ENCODE measurements around the gene NEK10. TPM values are rescaled to one million over a fixed set of nuclear protein-coding genes. Genes with fewer than 3 reads are reported as not detected.
"Not testable (repeated sequence)": the region's sequence is repeated elsewhere in the genome, so short reads cannot be mapped to it uniquely, and the experiment has no call there.

NEK10 gene
- total RNA-seq: 10 to 100 TPM in 1 of 7 donors, 1 to 10 TPM in 5, under 1 TPM in 1; 0.91 to 33.4 (median 1.6) TPM
- polyA plus RNA-seq: under 1 TPM; 0.41 to 0.92 TPM
- long read RNA-seq, donor 1, partial matches to known transcripts: 0 of 1 reads
- long read RNA-seq, donor 1, other reads (novel, unspliced or antisense): 1 of 1 reads
- long read RNA-seq, donor 2: 0 reads
- long read RNA-seq, donor 3, partial matches to known transcripts: 0 of 3 reads
- long read RNA-seq, donor 3, other reads (novel, unspliced or antisense): 3 of 3 reads

GRCh38 chr3:27368831-27369607 is at the start of gene NEK10:
NEK10 (minus strand) TSS chr3:27369383; CDS start chr3:27352882, 16,501 bp downstream.
- Histone ChIP-seq H3K27me3 (no peaks in the 10 kb centered on the region), H3K4me3 (peak within 1 kb of the TSS; percentile 62), H3K4me1 (ENCODE audit: insufficient read depth) (no peaks in the 10 kb centered on the region), H3K27ac (no peak within 1 kb of the TSS), H3K36me3 (no peaks in the 10 kb centered on the region), H3K9me3 (no peaks in the 10 kb centered on the region)
- intact Hi-C loops (cut with DNase I): no loop called here
- peak; percentile 88 to 96 (median 93) for DNase-seq
- WGBS, 3 donors: 2 to 3% (median 2%) methylated on average over 48 of the region's 48 CpGs
- TF ChIP-seq POLR2A (IDR thresholded peaks at IDR 0.05) (no peak), CTCF (IDR thresholded peaks at IDR 0.05) (peak in 1 of 3 donors; percentile 21)

- Histone ChIP-seq H3K4me3 (no peak overlapping the region), H3K27ac (no peak overlapping the region), H3K36me3 (no peaks in the 10 kb centered on the region), H3K9me3 (no peaks in the 10 kb centered on the region), H3K27me3 (no peaks in the 10 kb centered on the region), H3K4me1 (ENCODE audit: insufficient read depth) (no peaks in the 10 kb centered on the region)
- DNase-seq: no peak
- TF ChIP-seq EP300 (IDR thresholded peaks at IDR 0.05) (no peak), POLR2A (IDR thresholded peaks at IDR 0.05) (no peak), CTCF (IDR thresholded peaks at IDR 0.05) (no peak)
- intact Hi-C loops (cut with DNase I): no loop called here
- WGBS, 3 donors: 71 to 85% (median 76%) methylated on average over 1 of the region's 1 CpG
Observed at GRCh38 chr3:27415202-27415601, 46.0 kb upstream of the NEK10 start.

- intact Hi-C loops (cut with DNase I): no loop called here
- no peak for DNase-seq
- Histone ChIP-seq H3K9me3 (no peaks in the 10 kb centered on the region), H3K27me3 (no peaks in the 10 kb centered on the region), H3K36me3 (no peaks in the 10 kb centered on the region), H3K4me3 (no peak overlapping the region), H3K4me1 (ENCODE audit: insufficient read depth) (no peaks in the 10 kb centered on the region), H3K27ac (no peak overlapping the region)
- no peak for TF ChIP-seq CTCF (IDR thresholded peaks at IDR 0.05)
- TF ChIP-seq EP300 (IDR thresholded peaks at IDR 0.05): no peak
- TF ChIP-seq POLR2A (IDR thresholded peaks at IDR 0.05): no peak
- 60 to 64% (median 64%) methylated on average over 3 of the region's 3 CpGs for WGBS, 3 donors
Observed at GRCh38 chr3:27392950-27393679, 23.9 kb upstream of the NEK10 start.

- intact Hi-C loops (cut with DNase I); H3K27me3 ChIP-seq; H3K4me1 ChIP-seq (ENCODE audit: insufficient read depth); H3K9me3 ChIP-seq; H3K27ac ChIP-seq; DNase-seq; H3K4me3 ChIP-seq; H3K36me3 ChIP-seq: not testable (repeated sequence)
- WGBS, 3 donors: 93 to 94% (median 94%) methylated on average over 10 of the region's 10 CpGs
Observed at GRCh38 chr3:27392414-27392813, 23.2 kb upstream of the NEK10 start.

Data from ovary (tissue), 10 donors.